H9 (cell line): ENCODE measurements around the gene MAML3. TPM values are rescaled to one million over a fixed set of nuclear protein-coding genes. Genes with fewer than 3 reads are reported as not detected.

ENCODE experiments used
- DNase-seq: peaks from one replicate; pipeline ENCODE4 v3.0.0-alpha.2; 2017
- H2AFZ ChIP-seq: one replicate; pipeline ENCODE4 v1.6.1; 2013; ENCODE audit warnings: mild to moderate bottlenecking, low read length, control low read depth, moderate library complexity
- H2AK5ac ChIP-seq: 2 replicates; pipeline ENCODE4 v1.6.1; 2013; ENCODE audit warnings: low read length, control low read depth, mixed read lengths; ENCODE audit not compliant: insufficient read length
- H2BK120ac ChIP-seq: one replicate; pipeline ENCODE4 v1.6.1; 2013; ENCODE audit warnings: low read depth, mild to moderate bottlenecking, low read length, control low read depth, inconsistent platforms; ENCODE audit not compliant: poor library complexity, severe bottlenecking
- H2BK12ac ChIP-seq: 2 replicates; pipeline ENCODE4 v1.6.1; 2013; ENCODE audit warnings: low read length, control low read depth, mixed read lengths, low read depth; ENCODE audit not compliant: insufficient read length
- H2BK15ac ChIP-seq: 2 replicates; pipeline ENCODE4 v1.6.1; 2013; ENCODE audit warnings: low read depth, low read length, control low read depth
- H2BK20ac ChIP-seq: one replicate; pipeline ENCODE4 v1.6.1; 2013; ENCODE audit warnings: low read depth, mild to moderate bottlenecking, low read length, control low read depth, inconsistent platforms; ENCODE audit not compliant: poor library complexity, severe bottlenecking
- H2BK5ac ChIP-seq: 2 replicates; pipeline ENCODE4 v1.6.1; 2013; ENCODE audit warnings: low read length, control low read depth, mixed read lengths; ENCODE audit not compliant: insufficient read length
- H3K14ac ChIP-seq: 2 replicates; pipeline ENCODE4 v1.6.1; 2013; ENCODE audit warnings: low read length, control low read depth; ENCODE audit not compliant: insufficient read depth
- H3K18ac ChIP-seq: 2 replicates; pipeline ENCODE4 v1.6.1; 2013; ENCODE audit warnings: low read depth, mild to moderate bottlenecking, mixed read lengths, low read length, control low read depth; ENCODE audit not compliant: insufficient read length
- H3K23ac ChIP-seq: 2 replicates; pipeline ENCODE4 v1.6.1; 2013; ENCODE audit warnings: low read length, control low read depth, mixed read lengths, low read depth; ENCODE audit not compliant: insufficient read length
- H3K23me2 ChIP-seq: 2 replicates; pipeline ENCODE4 v1.6.1; 2013; ENCODE audit warnings: low read depth, mild to moderate bottlenecking, mixed read lengths, low read length, control low read depth; ENCODE audit not compliant: insufficient read length, poor library complexity, severe bottlenecking
- H3K27ac ChIP-seq: 2 replicates; pipeline ENCODE4 v1.5.1; 2013; ENCODE audit warnings: low read length, control low read depth, mixed read lengths, low read depth; ENCODE audit not compliant: insufficient read length
- H3K27me3 ChIP-seq: 2 replicates; pipeline ENCODE4 v1.6.1; 2013; ENCODE audit warnings: low read length, control low read depth, inconsistent platforms; ENCODE audit not compliant: insufficient read depth
- H3K4ac ChIP-seq: 2 replicates; pipeline ENCODE4 v1.6.1; 2013; ENCODE audit warnings: low read depth, mild to moderate bottlenecking, control low read depth, inconsistent platforms, low read length, moderate library complexity
- H3K4me1 ChIP-seq: 2 replicates; pipeline ENCODE4 v1.6.1; 2013; ENCODE audit warnings: low read length, control low read depth, inconsistent platforms; ENCODE audit not compliant: insufficient read depth
- H3K4me2 ChIP-seq: 2 replicates; pipeline ENCODE4 v1.6.1; 2013; ENCODE audit warnings: low read length, control low read depth, mixed read lengths; ENCODE audit not compliant: insufficient read length, insufficient read depth
- H3K56ac ChIP-seq: 2 replicates; pipeline ENCODE4 v1.6.1; 2013; ENCODE audit warnings: low read depth, mild to moderate bottlenecking, mixed read lengths, low read length, control low read depth; ENCODE audit not compliant: insufficient read length
- H3K79me1 ChIP-seq: 2 replicates; pipeline ENCODE4 v1.6.1; 2013; ENCODE audit warnings: low read depth, mild to moderate bottlenecking, moderate library complexity, low read length, control low read depth, inconsistent platforms; ENCODE audit not compliant: insufficient read depth, poor library complexity, severe bottlenecking
- H3K79me2 ChIP-seq: 2 replicates; pipeline ENCODE4 v1.6.1; 2013; ENCODE audit warnings: low read length, control low read depth, inconsistent platforms; ENCODE audit not compliant: insufficient read depth
- H3K9ac ChIP-seq: 2 replicates; pipeline ENCODE4 v1.6.1; 2013; ENCODE audit warnings: low read length, control low read depth, mixed read lengths; ENCODE audit not compliant: insufficient read length; ENCODE audit errors: extremely low read depth
- H3K9me3 ChIP-seq: one replicate; pipeline ENCODE4 v1.6.1; 2013; ENCODE audit warnings: low read depth, low read length, inconsistent platforms; ENCODE audit not compliant: control insufficient read depth
- H3T11ph ChIP-seq: one replicate; pipeline ENCODE4 v1.6.1; 2013; ENCODE audit warnings: mild to moderate bottlenecking, low read length, control low read depth, inconsistent platforms
- H4K20me1 ChIP-seq: one replicate; pipeline ENCODE4 v1.6.1; 2013; ENCODE audit not compliant: control insufficient read depth, insufficient read length, insufficient read depth
- H4K5ac ChIP-seq: 2 replicates; pipeline ENCODE4 v1.6.1; 2013; ENCODE audit warnings: low read depth, mild to moderate bottlenecking, mixed read lengths, low read length, control low read depth; ENCODE audit not compliant: insufficient read length
- H4K8ac ChIP-seq: replicated peaks from 2 replicates; pipeline ENCODE4 v1.6.1; 2013; ENCODE audit warnings: low read length, control low read depth, mixed read lengths, low read depth; ENCODE audit not compliant: insufficient read length
- H4K91ac ChIP-seq: 2 replicates; pipeline ENCODE4 v1.6.1; 2013; ENCODE audit warnings: low read depth, mild to moderate bottlenecking, moderate library complexity, mixed read lengths, low read length, control low read depth; ENCODE audit not compliant: insufficient read length
- H3K27ac Mint-ChIP-seq, 3 experiments: 2 replicates in 2 of 3; 3 replicates in 1 of 3; pipeline ENCODE4 v1.8.0; 2020 to 2021; ENCODE audit warnings: mixed read lengths in 3 of 3, mild to moderate bottlenecking in 1 of 3, moderate library complexity in 1 of 3
- H3K27me3 Mint-ChIP-seq: 2 replicates; pipeline ENCODE4 v1.8.0; 2021; ENCODE audit warnings: low read depth, mild to moderate bottlenecking, moderate library complexity, mixed read lengths
- H3K36me3 Mint-ChIP-seq, 3 experiments: 2 replicates in 2 of 3; 3 replicates in 1 of 3; pipeline ENCODE4 v1.8.0; 2020 to 2021; ENCODE audit warnings: low read depth in 3 of 3, mixed read lengths in 3 of 3; ENCODE audit not compliant: insufficient read depth in 1 of 3
- H3K4me1 Mint-ChIP-seq, 2 experiments: 2 replicates each; pipeline ENCODE4 v1.8.0; 2020; ENCODE audit warnings: mixed read lengths in 2 of 2
- H3K4me3 Mint-ChIP-seq, 2 experiments: 2 replicates in 1 of 2; 3 replicates in 1 of 2; pipeline ENCODE4 v1.8.0; 2020 to 2021; ENCODE audit warnings: mild to moderate bottlenecking in 2 of 2, mixed read lengths in 2 of 2, moderate library complexity in 1 of 2
- H3K9me3 Mint-ChIP-seq, 2 experiments: 2 replicates in 1 of 2; 3 replicates in 1 of 2; pipeline ENCODE4 v1.8.0; 2020; ENCODE audit warnings: mild to moderate bottlenecking in 2 of 2, mixed read lengths in 2 of 2, moderate library complexity in 1 of 2
- WGBS: extraction: QIAGEN DNeasy Blood & Tissue Kit; methylation state at CpG from one replicate; pipeline ENCODE4 v1.1.7; 2013; ENCODE audit warnings: missing lambda C conversion rate, low lambda C conversion rate, mixed read lengths; ENCODE audit not compliant: insufficient read length; ENCODE audit errors: extremely low coverage; 5-methylcytosine and 5-hydroxymethylcytosine counted together
- total RNA-seq: library from RNA; stranded (reverse); gene quantifications from 2 replicates; pipeline ENCODE4 v1.2.1, GENCODE V29; 2021
- TF ChIP-seq, protein P1 (sequence below): fragments of 200-600 bp; sonication (generic); conservative IDR thresholded peaks from 3 replicates; pipeline ENCODE4 v1.8.0; 2021; ENCODE audit warnings: antibody characterized with exemption, mild to moderate bottlenecking

Gene MAML3
- total RNA-seq, 1 experiment from 2014 or later: 3.9 TPM

DNA sequence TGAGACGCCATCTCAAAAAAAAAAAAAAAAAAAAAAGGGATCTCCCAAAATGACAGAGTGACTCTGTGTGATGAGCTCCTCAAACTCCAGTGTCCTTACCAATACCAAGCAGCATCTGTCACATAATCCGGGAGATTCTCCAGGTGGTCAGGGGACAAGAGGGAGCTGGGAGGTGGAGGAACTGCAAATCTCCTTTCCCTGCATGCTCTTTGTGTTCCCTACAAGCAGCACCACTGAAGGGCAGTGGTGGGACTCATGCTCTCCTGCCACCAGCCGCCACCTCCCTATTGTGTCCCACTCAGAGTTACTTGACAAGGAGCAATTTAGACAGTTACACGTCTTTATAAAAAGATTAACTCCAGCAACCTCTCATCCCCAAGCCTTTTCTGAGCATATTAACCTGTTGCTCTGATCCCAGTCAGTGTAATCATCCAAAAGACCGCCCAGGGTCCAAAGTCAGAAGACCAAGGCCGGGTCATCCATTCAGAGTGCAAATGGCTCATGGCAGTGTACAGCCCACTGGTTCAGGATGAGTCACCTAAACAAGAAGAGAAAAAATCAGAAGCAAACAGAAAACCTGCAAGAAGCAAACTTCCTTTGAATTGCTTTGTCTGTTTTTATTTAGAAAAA lies 464.8 kb downstream of the MAML3 start:
- no peak overlapping the region for H3K27ac Mint-ChIP-seq
- Histone ChIP-seq H2BK5ac (no peak overlapping the region), H3T11ph (no peak overlapping the region), H3K4me2 (no peak overlapping the region), H4K20me1 (no peaks in the 10 kb centered on the region), H3K56ac (no peak overlapping the region), H2BK20ac (no peak overlapping the region), H4K8ac (no peak overlapping the region), H3K4me1 (no peaks in the 10 kb centered on the region), H3K9ac (no peak overlapping the region), H3K9me3 (no peaks in the 10 kb centered on the region), H4K91ac (no peak overlapping the region), H2AK5ac (no peak overlapping the region), H3K18ac (no peak overlapping the region), H2BK120ac (no peak overlapping the region), H2BK12ac (no peak overlapping the region), H3K14ac (no peak overlapping the region), H3K79me1 (no peaks in the 10 kb centered on the region), H3K27me3 (no peaks in the 10 kb centered on the region), H3K79me2 (no peaks in the 10 kb centered on the region), H2BK15ac (no peak overlapping the region), H2AFZ (no peak overlapping the region), H4K5ac (no peak overlapping the region), H3K4ac (no peak overlapping the region), H3K23ac (no peak overlapping the region), H3K23me2 (no peaks in the 10 kb centered on the region), H3K27ac (no peak overlapping the region)
- no peak for DNase-seq
- H3K4me1 Mint-ChIP-seq: no peaks in the 10 kb centered on the region
- peaks cover 0 to 6% of the 10 kb centered on the region in 2 experiments; a peak in 3 of 5 replicates for H3K9me3 Mint-ChIP-seq
- H3K36me3 Mint-ChIP-seq: peaks cover 4 to 6% (median 5%) of the 10 kb centered on the region in 3 experiments; a peak in 5 of 7 replicates
- no peak overlapping the region for H3K4me3 Mint-ChIP-seq
- H3K27me3 Mint-ChIP-seq: peaks cover 2% of the 10 kb centered on the region; the same call in 1 of the 2 replicates
- no CpG with 5 or more reads among the region's 6 CpGs for WGBS
- TF ChIP-seq, protein P1, sequence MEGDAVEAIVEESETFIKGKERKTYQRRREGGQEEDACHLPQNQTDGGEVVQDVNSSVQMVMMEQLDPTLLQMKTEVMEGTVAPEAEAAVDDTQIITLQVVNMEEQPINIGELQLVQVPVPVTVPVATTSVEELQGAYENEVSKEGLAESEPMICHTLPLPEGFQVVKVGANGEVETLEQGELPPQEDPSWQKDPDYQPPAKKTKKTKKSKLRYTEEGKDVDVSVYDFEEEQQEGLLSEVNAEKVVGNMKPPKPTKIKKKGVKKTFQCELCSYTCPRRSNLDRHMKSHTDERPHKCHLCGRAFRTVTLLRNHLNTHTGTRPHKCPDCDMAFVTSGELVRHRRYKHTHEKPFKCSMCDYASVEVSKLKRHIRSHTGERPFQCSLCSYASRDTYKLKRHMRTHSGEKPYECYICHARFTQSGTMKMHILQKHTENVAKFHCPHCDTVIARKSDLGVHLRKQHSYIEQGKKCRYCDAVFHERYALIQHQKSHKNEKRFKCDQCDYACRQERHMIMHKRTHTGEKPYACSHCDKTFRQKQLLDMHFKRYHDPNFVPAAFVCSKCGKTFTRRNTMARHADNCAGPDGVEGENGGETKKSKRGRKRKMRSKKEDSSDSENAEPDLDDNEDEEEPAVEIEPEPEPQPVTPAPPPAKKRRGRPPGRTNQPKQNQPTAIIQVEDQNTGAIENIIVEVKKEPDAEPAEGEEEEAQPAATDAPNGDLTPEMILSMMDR: no peak
